NCI-H82 (cell line): ENCODE measurements around the gene DNAH11.

Experiments used
- DNase-seq: peaks from one replicate; lab custom pipeline; 2025; lab: John Stamatoyannopoulos, UW

DNAH11 gene

DNA sequence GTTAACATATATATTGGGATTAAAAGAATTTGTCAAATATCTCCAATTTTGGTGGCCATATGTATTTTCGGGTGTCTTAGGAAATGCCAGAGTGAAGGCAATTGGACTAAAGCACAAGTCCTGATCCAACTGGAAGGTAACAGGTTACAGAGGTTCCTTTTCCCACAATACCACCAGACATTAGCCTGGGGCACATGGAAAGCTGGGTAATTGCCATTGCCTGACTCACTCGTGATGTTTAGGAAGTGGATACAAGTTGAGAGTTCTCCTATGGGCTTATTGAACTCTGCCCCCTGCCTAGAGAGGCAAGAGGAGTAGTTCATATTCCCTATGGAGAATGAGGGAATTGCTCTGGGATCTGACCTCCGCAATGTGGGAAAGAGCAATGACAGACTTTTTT, 5.7 kb downstream of the DNAH11 start:
- DNase-seq: no peak

- DNase-seq: no peak
Observed at GRCh38 chr7:21550076-21550475, 7.2 kb downstream of the DNAH11 start.

DNA sequence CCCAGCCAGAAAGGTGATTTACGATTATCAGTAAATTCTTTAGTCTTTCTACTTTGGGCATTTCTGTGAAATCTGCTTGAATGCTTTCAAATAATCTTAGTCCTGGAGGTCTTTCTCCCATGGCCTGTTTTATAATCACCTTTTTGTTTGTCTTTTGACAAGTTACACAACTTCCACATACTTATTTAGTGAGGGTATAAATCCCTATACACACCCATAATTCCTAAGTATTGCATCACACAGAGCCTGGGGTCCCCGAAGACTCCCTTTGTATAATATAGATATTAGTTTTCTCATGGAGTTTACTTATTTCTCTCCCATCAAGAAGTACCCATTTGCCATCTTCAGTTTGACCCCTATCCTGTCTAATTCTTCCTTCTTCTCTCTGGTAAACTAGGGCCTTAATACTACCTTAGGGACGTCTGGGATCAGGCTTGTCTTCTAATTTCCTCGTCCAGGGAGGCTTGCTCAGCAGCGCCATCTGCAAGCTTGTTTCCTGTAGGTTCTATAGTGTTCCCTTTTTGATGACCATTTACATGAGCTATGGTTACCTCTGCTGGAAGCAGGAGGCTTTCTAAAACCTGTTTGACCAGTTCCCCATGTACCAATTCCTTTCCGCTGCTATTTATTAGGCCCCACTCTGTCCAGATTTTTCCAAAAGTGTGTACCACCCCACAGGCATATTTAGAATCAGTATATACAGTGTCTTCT, 8.1 kb downstream of the DNAH11 start:
- DNase-seq: no peak

DNA sequence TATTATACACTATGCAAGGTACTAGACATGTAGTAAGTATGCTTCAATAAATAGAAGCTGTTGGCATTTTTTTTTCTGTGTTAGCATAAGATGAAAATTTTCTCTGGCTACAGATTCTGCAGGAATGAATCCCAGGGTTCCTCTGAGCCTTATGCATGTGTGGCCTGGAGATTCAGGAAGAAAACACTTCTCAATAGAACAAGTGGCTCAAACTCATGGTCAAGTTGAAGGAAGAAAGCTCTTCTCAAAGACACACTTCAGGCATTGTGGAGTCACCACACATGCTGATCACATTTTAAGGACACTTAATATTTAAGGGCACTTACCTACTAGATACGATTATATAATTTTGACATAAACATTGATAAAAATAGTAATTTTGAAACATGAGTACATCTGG, 19.5 kb downstream of the DNAH11 start:
- no peak for DNase-seq

DNA sequence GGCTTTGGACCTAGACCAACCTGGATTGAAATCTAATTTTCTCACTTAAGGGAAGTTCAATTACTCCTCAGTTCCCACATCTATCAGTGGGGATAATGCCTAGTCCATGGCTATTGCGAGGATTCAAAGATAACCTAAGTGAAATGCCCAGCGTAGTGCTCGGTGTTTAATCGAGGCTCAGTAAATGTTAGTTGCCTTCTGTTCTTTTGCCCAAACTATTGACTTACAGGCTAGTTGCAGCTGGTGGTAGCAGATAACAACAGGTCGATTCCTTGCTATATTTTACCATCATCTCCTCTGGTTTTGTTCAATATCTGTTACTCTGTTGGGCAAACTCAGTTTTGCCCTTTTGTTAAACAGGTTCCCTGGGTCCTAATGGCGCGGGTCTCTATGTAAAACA, 22.8 kb downstream of the DNAH11 start:
- no peak for DNase-seq

- DNase-seq: no peak
Observed at GRCh38 chr7:21566094-21566493, 23.3 kb downstream of the DNAH11 start.

- peak; percentile 53 for DNase-seq
Observed at GRCh38 chr7:21568762-21569161, 25.9 kb downstream of the DNAH11 start.

- no peak for DNase-seq
Observed at GRCh38 chr7:21572331-21573313, 29.8 kb downstream of the DNAH11 start.

DNA sequence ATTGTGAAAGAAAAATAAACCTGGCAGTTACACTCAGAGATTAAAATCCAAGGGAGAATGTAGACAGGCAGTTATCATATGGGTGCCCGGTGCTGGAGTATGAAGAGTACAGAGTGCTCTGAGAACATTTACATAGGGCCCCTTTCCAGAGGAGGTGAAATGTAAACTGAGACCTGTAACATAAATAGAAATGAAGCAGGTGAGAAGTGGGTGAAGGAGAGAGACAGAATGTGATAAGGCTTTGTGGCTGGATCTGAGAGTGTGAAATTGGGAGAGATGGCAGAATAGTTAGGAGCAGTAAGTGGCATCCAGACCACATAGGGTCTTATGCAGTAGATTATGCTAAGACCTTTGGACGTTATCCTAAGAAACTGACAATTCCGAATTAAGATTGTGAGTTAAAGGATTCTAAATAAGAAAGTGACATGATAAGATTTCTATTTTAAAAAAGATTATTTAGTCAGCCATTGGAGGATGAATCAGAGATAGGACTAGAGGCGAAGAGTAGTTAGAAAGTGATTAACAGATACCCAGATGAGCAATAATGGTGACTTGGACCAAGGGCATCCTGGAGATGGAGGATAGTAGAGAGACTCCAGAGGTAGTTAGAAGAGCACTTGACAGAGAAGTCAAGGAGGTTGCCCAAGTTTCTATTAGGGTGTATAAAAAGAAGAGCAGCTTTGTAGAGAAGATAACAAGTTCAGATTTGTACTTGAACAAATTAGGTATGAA, 36.7 kb downstream of the DNAH11 start:
- DNase-seq: no peak

- DNase-seq: no peak
Observed at GRCh38 chr7:21580073-21580521, 37.3 kb downstream of the DNAH11 start.

DNA sequence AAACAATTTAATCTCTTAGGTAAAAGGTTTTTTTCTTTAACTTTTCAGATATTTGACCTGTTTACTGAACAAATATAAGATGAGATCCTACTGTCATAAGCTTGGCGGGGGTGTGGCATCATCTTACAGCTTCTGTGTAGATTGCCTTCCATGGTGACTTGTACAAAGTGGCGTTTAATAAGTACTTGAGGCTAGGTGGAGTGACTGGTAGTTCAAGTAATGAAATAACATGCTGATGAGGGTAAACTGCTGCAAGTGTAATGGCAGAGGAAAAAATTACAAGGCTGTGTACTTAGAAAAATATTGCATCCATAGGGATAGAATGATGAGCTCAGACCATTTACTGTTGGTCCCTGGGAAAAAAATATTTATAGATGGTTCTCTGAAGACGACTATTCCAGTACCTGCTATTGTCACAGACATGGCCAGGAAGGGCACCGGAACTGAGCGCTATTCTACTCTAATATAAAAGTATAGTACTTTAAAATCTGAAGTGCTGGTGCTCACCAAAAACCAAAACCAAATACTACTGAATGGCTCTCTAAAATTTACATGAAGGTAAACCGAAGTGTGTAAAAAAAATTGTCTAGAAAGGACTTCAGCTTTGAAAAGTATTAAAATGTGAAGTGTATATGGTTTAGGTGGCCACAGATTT, 42.4 kb downstream of the DNAH11 start:
- DNase-seq: no peak

DNA sequence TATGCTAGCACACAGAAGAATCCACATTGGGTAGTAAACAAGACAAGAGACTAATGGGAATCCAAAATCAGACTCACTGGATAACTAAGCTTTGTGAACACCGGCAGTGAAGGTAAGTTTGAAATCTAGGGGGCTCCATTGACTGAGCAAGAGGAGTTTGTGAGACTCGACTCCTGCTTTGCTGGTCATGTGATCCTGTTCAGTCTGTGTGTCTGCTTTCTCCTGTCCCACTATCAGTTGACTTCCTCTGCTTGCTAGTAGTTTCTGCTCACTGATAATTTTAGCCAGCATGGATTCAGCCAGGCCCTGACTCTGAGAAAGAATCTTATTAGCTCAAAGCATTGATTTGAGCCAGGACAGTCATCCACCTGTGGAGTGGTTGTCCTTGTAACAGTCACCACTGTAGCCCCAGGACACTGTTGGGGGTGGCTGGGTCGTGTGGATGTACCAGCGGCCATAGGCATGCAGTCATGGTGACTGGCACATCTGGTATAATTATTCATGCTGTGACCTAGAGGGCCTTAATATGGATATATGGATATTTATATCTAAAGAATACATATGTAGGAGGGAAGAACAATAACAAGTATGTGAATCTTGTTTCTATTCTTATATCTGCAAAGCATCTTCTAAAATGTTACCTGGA, 44.4 kb downstream of the DNAH11 start:
- DNase-seq: no peak

DNA sequence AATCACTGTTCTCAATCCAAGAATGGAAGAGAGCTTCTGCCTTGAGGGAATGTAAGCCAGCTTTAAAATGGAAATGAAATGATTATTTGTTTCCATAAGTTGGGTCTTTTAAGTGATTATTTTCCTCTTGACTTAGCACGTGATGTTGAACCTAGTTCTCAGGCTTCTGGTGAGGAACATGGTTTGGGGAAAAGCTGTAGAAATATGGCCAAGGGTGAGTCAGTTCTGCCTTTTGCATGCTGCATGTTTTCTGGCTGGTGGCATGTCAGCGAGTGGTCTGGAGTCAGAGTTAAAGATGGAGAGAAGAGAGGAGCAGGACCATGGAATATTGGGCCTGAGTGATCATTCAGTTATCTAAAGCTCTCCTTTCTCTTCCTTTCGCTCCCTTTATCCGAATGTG, 54.0 kb downstream of the DNAH11 start:
- no peak for DNase-seq

GRCh38 chr7:21603462-21603861, 60.6 kb downstream of the DNAH11 start:
- DNase-seq: no peak

- no peak for DNase-seq
Observed at GRCh38 chr7:21603972-21604749, 61.3 kb downstream of the DNAH11 start.

DNA sequence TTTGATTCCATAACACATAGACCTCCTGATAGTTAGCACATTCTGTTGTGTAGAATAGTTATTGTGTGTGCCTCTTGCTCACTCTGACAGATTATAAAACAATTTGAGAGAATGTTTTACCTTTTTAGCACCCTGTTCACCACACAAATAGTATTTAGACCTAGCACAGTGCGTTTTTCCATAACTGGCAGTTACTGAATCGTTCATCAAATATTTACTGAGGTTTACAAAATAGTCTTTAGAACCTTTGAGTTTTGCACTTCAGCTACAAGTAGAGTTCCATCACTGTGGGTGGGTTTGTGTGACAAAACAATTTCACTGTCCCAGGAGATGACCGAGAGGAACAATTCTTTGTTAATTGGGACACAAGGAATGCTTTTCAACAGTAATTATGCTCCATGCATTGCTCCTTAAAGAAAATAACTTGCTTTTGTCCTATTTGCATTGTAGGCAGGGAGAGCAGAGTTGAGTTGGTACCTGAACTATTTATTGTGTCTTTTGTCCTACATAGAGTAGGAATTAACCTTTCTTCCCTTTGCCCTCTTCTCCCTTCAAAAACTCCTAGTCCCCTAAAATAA, 62.3 kb downstream of the DNAH11 start:
- DNase-seq: no peak

GRCh38 chr7:21608465-21608864, 65.6 kb downstream of the DNAH11 start:
- DNase-seq: no peak

DNA sequence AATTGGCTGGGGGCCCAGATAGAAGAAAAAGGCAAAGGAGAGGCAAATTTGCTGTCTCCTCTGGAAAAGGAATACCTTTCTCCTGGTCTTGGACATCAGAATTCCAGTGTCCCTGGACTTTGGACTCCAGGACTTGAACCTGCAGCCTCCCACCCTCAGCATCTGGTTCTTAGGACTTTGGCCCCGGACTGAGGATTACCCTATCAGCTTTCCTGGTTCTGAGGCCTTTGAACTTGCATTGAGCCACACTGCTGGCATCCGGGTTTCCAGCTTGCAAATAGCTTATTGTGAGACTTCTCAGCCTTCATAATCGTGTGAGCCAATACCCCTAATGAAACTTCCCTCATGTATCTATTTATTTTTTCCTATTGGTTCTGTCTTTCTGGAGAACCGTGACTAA, 68.3 kb downstream of the DNAH11 start:
- DNase-seq: no peak

GRCh38 chr7:21616091-21616490, 73.3 kb downstream of the DNAH11 start:
- DNase-seq: no peak

- DNase-seq: no peak
Observed at GRCh38 chr7:21616796-21617436, 74.1 kb downstream of the DNAH11 start.
